Measurements from ENCODE around the gene NANOS3. TPM values are rescaled to one million over a fixed set of nuclear protein-coding genes. Genes with fewer than 3 reads are reported as not detected.
A peak's percentile ranks its signal among the peaks of the same experiment; 100 is the strongest.

Gene NANOS3
- total RNA-seq, 2 experiments from 2014 or later, result not detected

DNA sequence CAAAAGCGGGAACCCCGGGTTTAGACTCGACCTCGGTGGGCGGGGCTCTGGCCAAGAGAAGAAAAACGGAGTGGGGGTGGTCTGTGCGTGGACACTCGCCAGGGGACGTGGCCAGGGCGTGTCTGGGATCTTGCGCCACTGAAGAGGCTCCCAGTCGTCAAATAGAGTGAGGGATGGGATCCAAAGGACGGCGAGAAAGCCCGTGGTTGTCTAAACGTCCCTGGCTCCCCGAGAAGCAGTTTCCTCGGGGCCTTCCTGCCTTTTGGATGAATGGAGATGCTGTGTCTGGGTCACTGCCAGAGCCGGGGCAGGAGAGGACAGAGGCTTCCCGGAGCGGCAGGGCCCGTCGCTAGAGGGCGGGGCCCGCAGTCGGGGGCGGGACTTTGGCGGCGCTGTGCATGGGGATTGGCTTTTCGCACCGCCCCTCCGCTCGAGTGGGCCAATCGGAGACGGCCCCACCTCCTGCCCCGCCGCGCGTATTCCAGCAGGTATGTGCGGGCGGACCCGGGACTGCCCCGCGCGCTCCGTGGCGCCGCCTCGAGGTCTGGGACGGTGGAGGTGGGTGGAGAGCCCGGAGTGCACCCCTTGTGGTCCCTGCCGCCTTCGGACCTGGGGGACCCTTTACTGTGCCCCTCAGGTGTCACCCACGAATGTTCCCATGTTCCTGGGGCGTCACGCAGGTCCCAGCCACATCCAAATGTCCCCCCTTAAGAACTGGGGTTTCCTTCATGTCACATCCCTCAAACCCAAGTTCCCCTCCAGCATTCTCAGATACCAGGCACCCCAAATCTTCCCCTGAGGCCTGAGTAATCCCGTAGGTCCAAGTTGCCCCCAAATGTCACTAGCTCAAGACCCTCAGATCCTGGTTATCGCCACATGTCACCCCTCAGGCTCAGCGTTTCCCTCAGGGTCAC is 43.3 kb upstream of the NANOS3 start:
- no TSS peak for BruUV-seq (replicated peaks)
- Histone ChIP-seq H3K4me1 (ENCODE audit: insufficient read depth, low read length, poor library complexity, severe bottlenecking) (peaks cover 44% of the 10 kb centered on the region), H4K20me1 (ENCODE audit: insufficient read depth, low read length) (no peaks in the 10 kb centered on the region), H3K79me2 (ENCODE audit: insufficient read depth, low read depth, low read length) (no peaks in the 10 kb centered on the region), H3K36me3 (ENCODE audit: insufficient read depth, low read length) (no peaks in the 10 kb centered on the region), H3K9me3 (ENCODE audit: low read length) (no peaks in the 10 kb centered on the region), H3K27ac (ENCODE audit: low read depth, low read length, poor library complexity, severe bottlenecking) (no peak overlapping the region), H3K9me2 (ENCODE audit: insufficient read depth, low read length) (no peaks in the 10 kb centered on the region), H3K4me3 (ENCODE audit: low read depth, low read length, poor library complexity, severe bottlenecking) (peak overlapping the region; percentile 69), H2AFZ (ENCODE audit: low read length) (peak overlapping the region; percentile 95), H3K4me2 (ENCODE audit: low read length) (peak overlapping the region; percentile 91)
- intact Hi-C loops (cut with micrococcal nuclease; ENCODE audit: unreplicated experiment), result loop anchor here (10.0 kb wide), 2 partner anchors 49 to 669 kb away; no protein-coding TSS in a partner anchor
- DNase-seq (ENCODE audit: low spot score), result peak; percentile 93
- POLR2A ChIA-PET, result no interaction called here
- TF ChIP-seq EZH2phosphoT487 (IDR thresholded peaks at IDR 0.05; ENCODE audit: borderline replicate concordance, low read depth, low read length), result no peak
- TF ChIP-seq, protein P1, sequence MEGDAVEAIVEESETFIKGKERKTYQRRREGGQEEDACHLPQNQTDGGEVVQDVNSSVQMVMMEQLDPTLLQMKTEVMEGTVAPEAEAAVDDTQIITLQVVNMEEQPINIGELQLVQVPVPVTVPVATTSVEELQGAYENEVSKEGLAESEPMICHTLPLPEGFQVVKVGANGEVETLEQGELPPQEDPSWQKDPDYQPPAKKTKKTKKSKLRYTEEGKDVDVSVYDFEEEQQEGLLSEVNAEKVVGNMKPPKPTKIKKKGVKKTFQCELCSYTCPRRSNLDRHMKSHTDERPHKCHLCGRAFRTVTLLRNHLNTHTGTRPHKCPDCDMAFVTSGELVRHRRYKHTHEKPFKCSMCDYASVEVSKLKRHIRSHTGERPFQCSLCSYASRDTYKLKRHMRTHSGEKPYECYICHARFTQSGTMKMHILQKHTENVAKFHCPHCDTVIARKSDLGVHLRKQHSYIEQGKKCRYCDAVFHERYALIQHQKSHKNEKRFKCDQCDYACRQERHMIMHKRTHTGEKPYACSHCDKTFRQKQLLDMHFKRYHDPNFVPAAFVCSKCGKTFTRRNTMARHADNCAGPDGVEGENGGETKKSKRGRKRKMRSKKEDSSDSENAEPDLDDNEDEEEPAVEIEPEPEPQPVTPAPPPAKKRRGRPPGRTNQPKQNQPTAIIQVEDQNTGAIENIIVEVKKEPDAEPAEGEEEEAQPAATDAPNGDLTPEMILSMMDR (conservative IDR thresholded peaks at IDR 0.05; ENCODE audit: low read length), result peak; percentile 78
- CTCF ChIA-PET (ENCODE audit: unreplicated experiment), result no interaction called here

DNA sequence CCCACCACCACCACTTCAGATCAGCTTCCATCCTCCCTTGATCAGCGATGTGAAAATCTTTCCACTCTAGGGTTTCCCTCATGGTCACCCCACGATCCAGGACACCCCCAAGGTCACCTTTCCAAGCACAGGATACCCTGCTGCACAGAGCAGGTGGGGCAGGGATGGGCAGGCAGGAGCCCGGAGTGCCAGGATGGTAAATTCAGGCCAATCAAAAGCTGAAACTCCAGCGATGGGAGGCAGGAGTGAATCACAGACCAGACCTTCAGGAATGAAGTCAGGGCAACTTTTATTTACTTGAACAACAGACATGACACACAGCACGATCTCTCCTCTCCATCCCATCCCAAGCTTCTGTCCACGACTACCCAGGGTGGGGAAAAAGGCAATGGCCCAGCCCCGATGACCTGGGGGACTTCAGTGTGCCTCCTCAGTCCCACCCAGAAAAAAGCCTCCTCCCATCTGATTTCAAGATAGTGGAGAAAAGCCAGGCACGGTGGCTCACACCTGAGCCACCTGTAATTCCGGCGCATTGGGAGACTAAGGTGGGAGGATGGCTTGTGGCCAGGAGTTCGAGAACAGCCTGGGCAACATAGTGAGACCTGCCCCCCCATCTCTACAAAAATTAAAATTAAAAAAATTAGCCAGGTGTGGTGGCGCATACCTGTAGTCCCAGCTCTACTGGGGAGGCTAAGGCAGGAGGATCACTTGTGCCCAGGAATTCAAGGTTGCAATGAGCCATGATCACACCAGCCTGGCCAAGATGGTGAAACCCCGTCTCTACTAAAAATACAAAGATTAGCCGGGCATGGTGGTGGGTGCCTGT is 42.5 kb upstream of the NANOS3 start:
- no TSS peak for BruUV-seq (replicated peaks)
- H3K27ac ChIP-seq (ENCODE audit: low read depth, low read length, poor library complexity, severe bottlenecking), result peak overlapping the region; percentile 19
- peak overlapping the region; percentile 69 for H3K4me3 ChIP-seq (ENCODE audit: low read depth, low read length, poor library complexity, severe bottlenecking)
- H3K4me2 ChIP-seq (ENCODE audit: low read length), result peak overlapping the region; percentile 91
- no peaks in the 10 kb centered on the region for H3K36me3 ChIP-seq (ENCODE audit: insufficient read depth, low read length)
- no peaks in the 10 kb centered on the region for H3K9me2 ChIP-seq (ENCODE audit: insufficient read depth, low read length)
- H4K20me1 ChIP-seq (ENCODE audit: insufficient read depth, low read length), result no peaks in the 10 kb centered on the region
- ChIA-PET CTCF (ENCODE audit: unreplicated experiment) (no interaction called here), POLR2A (no interaction called here)
- DNase-seq (ENCODE audit: low spot score), result no peak
- H3K79me2 ChIP-seq (ENCODE audit: insufficient read depth, low read depth, low read length), result no peaks in the 10 kb centered on the region
- H3K9me3 ChIP-seq (ENCODE audit: low read length), result no peaks in the 10 kb centered on the region
- TF ChIP-seq, protein P1 (conservative IDR thresholded peaks at IDR 0.05; ENCODE audit: low read length), result no peak
- TF ChIP-seq EZH2phosphoT487 (IDR thresholded peaks at IDR 0.05; ENCODE audit: borderline replicate concordance, low read depth, low read length), result no peak
- H3K4me1 ChIP-seq (ENCODE audit: insufficient read depth, low read length, poor library complexity, severe bottlenecking), result peaks cover 52% of the 10 kb centered on the region
- peak overlapping the region; percentile 95; the same call in 1 of the 2 replicates for H2AFZ ChIP-seq (ENCODE audit: low read length)
- intact Hi-C loops (cut with micrococcal nuclease; ENCODE audit: unreplicated experiment), result loop anchor here (10.0 kb wide), 2 partner anchors 50 to 670 kb away; no protein-coding TSS in a partner anchor
